Endothelial cell of umbilical vein (primary cell): Measurements from ENCODE around the gene MYBPC1.

Experiments used
- CTCF ChIP-seq, 2 donors: IDR thresholded peaks; 1 replicate in 1 of 2; 2 replicates in 1 of 2; pipeline ENCODE4 v1.5.1; 2011; ENCODE audit warnings: low read length in 2 of 2, mild to moderate bottlenecking in 2 of 2, moderate library complexity in 2 of 2, control low read depth in 1 of 2, inconsistent platforms in 1 of 2, low read depth in 1 of 2; ENCODE audit not compliant: insufficient read depth in 1 of 2; ENCODE audit errors: extremely low read depth in 1 of 2
- EZH2 ChIP-seq: IDR thresholded peaks from 2 replicates; pipeline ENCODE4 v1.6.1; 2012; ENCODE audit warnings: borderline replicate concordance, low read depth, mild to moderate bottlenecking, moderate library complexity, low read length, inconsistent platforms; ENCODE audit not compliant: severe bottlenecking
- MAX ChIP-seq: IDR thresholded peaks from 2 replicates; pipeline ENCODE4 v1.6.1; 2011; ENCODE audit not compliant: insufficient read depth, insufficient read length
- MYC ChIP-seq: IDR thresholded peaks from one replicate; pipeline ENCODE4 v1.6.1; 2011; ENCODE audit warnings: mild to moderate bottlenecking, low read depth, low read length
- POLR2A ChIP-seq: IDR thresholded peaks from 2 replicates; pipeline ENCODE4 v1.6.1; 2012; ENCODE audit warnings: low read depth, mild to moderate bottlenecking, control low read depth, low read length
- POLR2AphosphoS5 ChIP-seq: IDR thresholded peaks from 2 replicates; pipeline ENCODE4 v1.6.1; 2012; ENCODE audit warnings: low read depth, mild to moderate bottlenecking, control low read depth, low read length, moderate library complexity; ENCODE audit not compliant: insufficient read depth

- TF ChIP-seq POLR2AphosphoS5, result no peak
- no peak for TF ChIP-seq POLR2A
- no peak for TF ChIP-seq CTCF (IDR thresholded peaks at IDR 0.05; ENCODE audit: extremely low read depth in 1 of 2, insufficient read depth in 1 of 2, low read depth in 1 of 2, low read length in 2 of 2)
- TF ChIP-seq MYC, result no peak
- no peak for TF ChIP-seq EZH2
- no peak for TF ChIP-seq MAX
These were observed 13.1 kb downstream of the MYBPC1 start for GRCh38 chr12:101607894-101608293.
